Measurements from ENCODE around the gene MVD. TPM values are rescaled to one million over a fixed set of nuclear protein-coding genes. Genes with fewer than 3 reads are reported as not detected.

The MVD gene, protein sequence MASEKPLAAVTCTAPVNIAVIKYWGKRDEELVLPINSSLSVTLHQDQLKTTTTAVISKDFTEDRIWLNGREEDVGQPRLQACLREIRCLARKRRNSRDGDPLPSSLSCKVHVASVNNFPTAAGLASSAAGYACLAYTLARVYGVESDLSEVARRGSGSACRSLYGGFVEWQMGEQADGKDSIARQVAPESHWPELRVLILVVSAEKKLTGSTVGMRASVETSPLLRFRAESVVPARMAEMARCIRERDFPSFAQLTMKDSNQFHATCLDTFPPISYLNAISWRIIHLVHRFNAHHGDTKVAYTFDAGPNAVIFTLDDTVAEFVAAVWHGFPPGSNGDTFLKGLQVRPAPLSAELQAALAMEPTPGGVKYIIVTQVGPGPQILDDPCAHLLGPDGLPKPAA
- total RNA-seq (10 to 100 TPM; 24.1 to 49.3 (median 35.1) TPM), polyA plus RNA-seq (10 to 100 TPM; 35.1 to 74.9 (median 57.3) TPM)
- long read RNA-seq, donor 1, transcript MVD-201 (10 exons, 1,823 nt), result major isoform, 7 of 9 reads
- long read RNA-seq, donor 1, partial matches to known transcripts, result 0 of 9 reads
- long read RNA-seq, donor 1, other reads (novel, unspliced or antisense), result 0 of 9 reads
- long read RNA-seq, donor 2, transcript MVD-201 (10 exons, 1,823 nt), result major isoform, 5 of 8 reads
- long read RNA-seq, donor 2, partial matches to known transcripts, result 0 of 8 reads
- long read RNA-seq, donor 2, other reads (novel, unspliced or antisense), result 0 of 8 reads

DNA sequence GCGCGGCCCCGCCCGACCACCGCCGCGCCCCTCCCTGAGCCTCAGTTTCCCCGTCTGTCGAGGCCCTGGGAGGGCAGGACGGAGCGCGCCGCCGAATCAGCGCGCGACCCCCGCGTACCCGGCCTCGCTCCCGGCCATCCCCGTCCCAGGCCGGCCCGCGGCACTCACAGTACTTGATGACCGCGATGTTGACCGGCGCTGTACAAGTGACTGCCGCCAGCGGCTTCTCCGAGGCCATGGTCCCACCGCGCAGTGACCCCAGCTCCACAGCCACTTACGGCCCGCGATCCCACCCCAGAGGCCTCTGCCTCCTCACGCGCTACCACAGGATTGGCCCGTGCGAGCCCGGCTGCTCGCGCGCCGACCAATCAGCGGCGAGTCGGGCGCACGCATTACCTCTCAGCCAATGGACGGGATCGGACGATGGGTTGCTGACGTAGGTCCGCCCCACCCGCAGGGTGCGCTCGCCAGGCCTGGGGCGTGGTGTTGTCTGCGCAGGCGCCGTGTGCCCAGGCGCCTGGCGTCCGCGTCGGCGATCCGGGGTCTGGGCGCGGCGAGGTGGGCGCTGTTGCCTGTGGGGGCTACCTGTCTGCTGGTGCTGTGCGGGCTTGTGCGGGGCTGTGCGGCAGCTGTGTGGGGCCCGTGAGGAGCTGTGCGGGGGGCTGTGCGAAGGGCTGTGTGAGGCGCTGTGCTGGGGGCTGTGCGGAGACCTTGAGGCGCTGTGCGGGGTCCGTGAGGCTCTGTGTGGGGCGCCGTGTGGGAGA is at the start of gene MVD:
TSS of gene MVD (minus strand) at position 249 of the 764 bp plus-strand sequence. CDS start at position 238, 11 bp downstream.
- peak within 1 kb of the TSS; percentile 77 to 97 (median 90) for H3K27ac ChIP-seq
- TF ChIP-seq, protein P1, sequence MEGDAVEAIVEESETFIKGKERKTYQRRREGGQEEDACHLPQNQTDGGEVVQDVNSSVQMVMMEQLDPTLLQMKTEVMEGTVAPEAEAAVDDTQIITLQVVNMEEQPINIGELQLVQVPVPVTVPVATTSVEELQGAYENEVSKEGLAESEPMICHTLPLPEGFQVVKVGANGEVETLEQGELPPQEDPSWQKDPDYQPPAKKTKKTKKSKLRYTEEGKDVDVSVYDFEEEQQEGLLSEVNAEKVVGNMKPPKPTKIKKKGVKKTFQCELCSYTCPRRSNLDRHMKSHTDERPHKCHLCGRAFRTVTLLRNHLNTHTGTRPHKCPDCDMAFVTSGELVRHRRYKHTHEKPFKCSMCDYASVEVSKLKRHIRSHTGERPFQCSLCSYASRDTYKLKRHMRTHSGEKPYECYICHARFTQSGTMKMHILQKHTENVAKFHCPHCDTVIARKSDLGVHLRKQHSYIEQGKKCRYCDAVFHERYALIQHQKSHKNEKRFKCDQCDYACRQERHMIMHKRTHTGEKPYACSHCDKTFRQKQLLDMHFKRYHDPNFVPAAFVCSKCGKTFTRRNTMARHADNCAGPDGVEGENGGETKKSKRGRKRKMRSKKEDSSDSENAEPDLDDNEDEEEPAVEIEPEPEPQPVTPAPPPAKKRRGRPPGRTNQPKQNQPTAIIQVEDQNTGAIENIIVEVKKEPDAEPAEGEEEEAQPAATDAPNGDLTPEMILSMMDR (IDR thresholded peaks at IDR 0.05 in 8 of 11, conservative IDR thresholded peaks at IDR 0.05 in 3 of 11), result peak in 1 of 11 experiments; percentile 55
- TF ChIP-seq POLR2A (IDR thresholded peaks at IDR 0.05) (peak in 1 of 3 donors; percentile 76), POLR2AphosphoS5 (IDR thresholded peaks at IDR 0.05) (peak; percentile 94 to 97 (median 96))
- DNase-seq, result peak; percentile 97
- H3K4me1 ChIP-seq, result peaks cover 16 to 52% (median 36%) of the 10 kb centered on the region in 6 donors
- no peaks in the 10 kb centered on the region for H3K9me3 ChIP-seq
- H3K36me3 ChIP-seq, result peaks cover 0 to 12% (median 2%) of the 10 kb centered on the region in 6 donors
- peak within 1 kb of the TSS; percentile 51 to 95 (median 84) for H3K4me3 ChIP-seq
- no peaks in the 10 kb centered on the region for H3K27me3 ChIP-seq (replicated peaks in 1 of 7)
- intact Hi-C loops (cut with DNase I; ENCODE audit: low total_unique reads), result no loop called here
- WGBS, 5 donors, result 0 to 1% (median 0%) methylated on average over 28 to 88 of the region's 88 CpGs

DNA sequence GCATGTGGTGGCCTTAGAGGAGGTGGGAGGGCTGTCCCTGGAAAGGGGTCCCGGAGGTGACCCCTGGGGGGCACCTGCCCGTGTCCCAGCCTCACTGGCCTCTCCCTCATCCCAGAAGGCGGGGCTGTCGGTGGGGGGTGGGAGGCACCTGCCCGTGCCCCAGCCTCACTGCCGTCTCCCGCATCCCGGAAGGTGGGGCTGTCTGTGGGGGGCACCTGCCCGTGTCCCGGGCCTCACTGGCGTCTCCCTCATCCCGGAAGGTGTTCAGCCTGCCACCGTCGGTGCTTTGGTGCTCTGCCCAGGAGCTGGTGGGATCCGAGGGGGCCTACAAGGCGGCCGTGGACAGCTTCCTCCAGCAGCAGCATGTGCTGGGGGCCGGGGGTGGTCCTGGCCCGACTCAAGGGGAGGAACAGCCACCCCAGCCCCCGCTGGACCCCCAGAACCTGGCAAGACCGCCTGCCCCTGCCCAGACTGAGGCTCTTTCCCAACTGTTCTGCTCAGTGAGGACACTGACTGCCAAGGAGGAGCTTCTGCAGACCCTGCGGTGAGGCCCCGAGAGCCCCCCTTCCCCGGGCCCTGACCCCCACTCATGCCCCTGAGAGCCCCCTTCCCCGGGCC is 49.6 kb upstream of the MVD start:
- H3K27ac ChIP-seq, result no peak overlapping the region
- no peaks in the 10 kb centered on the region for H3K9me3 ChIP-seq
- peaks cover 0 to 21% (median 8%) of the 10 kb centered on the region in 6 donors for H3K4me1 ChIP-seq
- TF ChIP-seq POLR2A (IDR thresholded peaks at IDR 0.05), result no peak
- TF ChIP-seq, protein P1 (IDR thresholded peaks at IDR 0.05 in 8 of 11, conservative IDR thresholded peaks at IDR 0.05 in 3 of 11), result no peak
- TF ChIP-seq POLR2AphosphoS5 (IDR thresholded peaks at IDR 0.05), result peak in 1 of 3 donors; percentile 15
- intact Hi-C loops (cut with DNase I; ENCODE audit: low total_unique reads), result no loop called here
- no peak overlapping the region for H3K4me3 ChIP-seq
- no peaks in the 10 kb centered on the region for H3K27me3 ChIP-seq (replicated peaks in 1 of 7)
- 66 to 86% (median 82%) methylated on average over 7 to 25 of the region's 25 CpGs for WGBS, 5 donors
- peaks cover 0 to 59% (median 43%) of the 10 kb centered on the region in 6 donors for H3K36me3 ChIP-seq
- no peak for DNase-seq

- Histone ChIP-seq H3K4me3 (no peak overlapping the region), H3K27ac (no peak overlapping the region), H3K9me3 (no peaks in the 10 kb centered on the region), H3K36me3 (peaks cover 0 to 53% (median 37%) of the 10 kb centered on the region in 6 donors), H3K27me3 (replicated peaks in 1 of 7) (no peaks in the 10 kb centered on the region), H3K4me1 (peaks cover 6 to 28% (median 15%) of the 10 kb centered on the region in 6 donors)
- no peak for DNase-seq
- WGBS, 5 donors, result 80 to 90% (median 84%) methylated on average over 16 to 18 of the region's 18 CpGs
- intact Hi-C loops (cut with DNase I; ENCODE audit: low total_unique reads), result no loop called here
- TF ChIP-seq, protein P1 (IDR thresholded peaks at IDR 0.05 in 8 of 11, conservative IDR thresholded peaks at IDR 0.05 in 3 of 11), result no peak
- TF ChIP-seq POLR2A (IDR thresholded peaks at IDR 0.05) (no peak), POLR2AphosphoS5 (IDR thresholded peaks at IDR 0.05) (no peak)
Observed at GRCh38 chr16:88711750-88712340, 49.0 kb upstream of the MVD start.

Data from spleen (tissue), 13 donors.